ENCODE results near the gene AASS. TPM values are rescaled to one million over a fixed set of nuclear protein-coding genes. Genes with fewer than 3 reads are reported as not detected.

Gene AASS
- total and polyA plus RNA-seq, 2 donors (not counting 3 experiments of a cell fraction or from before 2014, with no cell fraction given): 11.1 to 27.8 TPM

DNA sequence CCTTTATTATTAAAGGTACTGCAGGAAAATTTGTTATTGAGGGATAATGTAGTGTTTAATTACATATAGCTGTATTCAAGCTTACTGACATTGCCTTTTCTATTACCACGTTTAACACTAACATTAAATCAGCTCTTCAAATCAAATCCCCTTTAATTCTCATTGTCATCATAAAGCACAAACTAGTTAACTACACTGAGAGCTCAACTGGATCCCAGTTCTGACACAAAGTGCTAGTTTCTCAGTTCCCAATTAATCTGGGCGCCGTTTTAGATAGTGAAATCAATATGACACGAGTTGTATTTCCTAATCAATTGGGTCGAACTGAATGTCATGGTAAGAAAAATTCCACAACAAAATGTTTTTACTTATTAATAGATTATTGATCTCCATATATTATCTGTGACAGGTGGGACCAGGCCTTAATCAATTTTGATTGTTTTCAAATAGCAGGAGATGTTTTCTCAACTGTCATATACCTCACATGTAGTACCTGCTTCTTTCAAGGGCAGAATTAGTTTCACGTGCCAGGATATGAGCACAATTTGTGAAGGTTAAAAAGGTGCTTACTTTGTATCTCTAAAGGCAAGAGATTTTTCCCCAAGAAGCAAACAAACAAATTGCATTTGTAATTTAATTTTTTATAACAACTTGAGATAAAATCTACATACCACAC, 71.0 kb downstream of the AASS start:
- Histone ChIP-seq H3K4me3 (replicated peaks in 1 of 3; ENCODE audit: insufficient read depth in 1 of 3, low read depth in 1 of 3, low read length in 3 of 3) (no peak overlapping the region), H3K9me1 (replicated peaks; ENCODE audit: control insufficient read depth, extremely low read depth, insufficient read depth, low read length) (peaks cover 2% of the 10 kb centered on the region), H3K27me3 (ENCODE audit: control insufficient read depth in 2 of 2, insufficient read depth in 2 of 2, low read length in 2 of 2) (no peaks in the 10 kb centered on the region), H3K36me3 (ENCODE audit: control insufficient read depth in 2 of 2, extremely low read depth in 1 of 2, insufficient read depth in 2 of 2, low read length in 2 of 2) (peaks cover 3 to 4% of the 10 kb centered on the region in 2 experiments), H3K9ac (replicated peaks; ENCODE audit: extremely low read depth, insufficient read depth, low read length) (no peak overlapping the region), H3K4me2 (ENCODE audit: insufficient read depth, low read length) (no peak overlapping the region), H3K4me1 (ENCODE audit: control insufficient read depth, extremely low read depth, insufficient read depth, low read length) (no peaks in the 10 kb centered on the region), H3K79me2 (ENCODE audit: control insufficient read depth, insufficient read depth, low read length) (no peaks in the 10 kb centered on the region), H4K20me1 (replicated peaks; ENCODE audit: control insufficient read depth, extremely low read depth, insufficient read depth, low read length) (no peaks in the 10 kb centered on the region), H3K27ac (ENCODE audit: insufficient read depth, low read depth, low read length) (no peak overlapping the region), H2AFZ (ENCODE audit: low read depth, low read length) (no peak overlapping the region), H3K9me3 (replicated peaks; ENCODE audit: control insufficient read depth, insufficient read depth, low read length) (no peaks in the 10 kb centered on the region)
- ChIA-PET CTCF (interaction anchor here (1.1 kb wide), 1 partner anchor 8 kb away, joined by 3 read pairs; no protein-coding TSS in a partner anchor), POLR2A (no interaction called here)
- FAIRE-seq: no peak
- intact Hi-C loops (cut with micrococcal nuclease): no loop called here
- BruUV-seq (replicated peaks): no TSS peak
- dilution Hi-C loops (cut with MboI; ENCODE audit: extremely low pct_ligation_motif_present, low sequenced_read_pairs): no loop called here
- no peak for TF ChIP-seq POLR2A (IDR thresholded peaks at IDR 0.05; ENCODE audit: low read depth, low read length)
- no peak for DNase-seq (ENCODE audit: low read depth, low spot score)

- Histone ChIP-seq H3K9ac (replicated peaks; ENCODE audit: extremely low read depth, insufficient read depth, low read length) (no peak overlapping the region), H3K27ac (ENCODE audit: insufficient read depth, low read depth, low read length) (no peak overlapping the region), H4K20me1 (replicated peaks; ENCODE audit: control insufficient read depth, extremely low read depth, insufficient read depth, low read length) (no peaks in the 10 kb centered on the region), H3K4me1 (ENCODE audit: control insufficient read depth, extremely low read depth, insufficient read depth, low read length) (no peaks in the 10 kb centered on the region), H3K36me3 (ENCODE audit: control insufficient read depth in 2 of 2, extremely low read depth in 1 of 2, insufficient read depth in 2 of 2, low read length in 2 of 2) (no peaks in the 10 kb centered on the region), H3K4me2 (ENCODE audit: insufficient read depth, low read length) (no peak overlapping the region), H3K27me3 (ENCODE audit: control insufficient read depth in 2 of 2, insufficient read depth in 2 of 2, low read length in 2 of 2) (no peaks in the 10 kb centered on the region), H3K9me1 (replicated peaks; ENCODE audit: control insufficient read depth, extremely low read depth, insufficient read depth, low read length) (peaks cover 2% of the 10 kb centered on the region), H2AFZ (ENCODE audit: low read depth, low read length) (no peak overlapping the region), H3K4me3 (replicated peaks in 1 of 3; ENCODE audit: insufficient read depth in 1 of 3, low read depth in 1 of 3, low read length in 3 of 3) (no peak overlapping the region), H3K9me3 (replicated peaks; ENCODE audit: control insufficient read depth, insufficient read depth, low read length) (no peaks in the 10 kb centered on the region), H3K79me2 (ENCODE audit: control insufficient read depth, insufficient read depth, low read length) (no peaks in the 10 kb centered on the region)
- BruUV-seq (replicated peaks): no TSS peak
- intact Hi-C loops (cut with micrococcal nuclease): no loop called here
- POLR2A ChIA-PET: no interaction called here
- no peak for FAIRE-seq
- TF ChIP-seq, protein P1, sequence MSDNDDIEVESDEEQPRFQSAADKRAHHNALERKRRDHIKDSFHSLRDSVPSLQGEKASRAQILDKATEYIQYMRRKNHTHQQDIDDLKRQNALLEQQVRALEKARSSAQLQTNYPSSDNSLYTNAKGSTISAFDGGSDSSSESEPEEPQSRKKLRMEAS (IDR thresholded peaks at IDR 0.05; ENCODE audit: insufficient read depth, insufficient read length): no peak
- TF ChIP-seq FOS (IDR thresholded peaks at IDR 0.05; ENCODE audit: borderline replicate concordance, insufficient read depth, low read length) (no peak), JUN (IDR thresholded peaks at IDR 0.05; ENCODE audit: borderline replicate concordance, insufficient read depth, insufficient read length, low read depth) (no peak), POLR2A (IDR thresholded peaks at IDR 0.05; ENCODE audit: low read depth, low read length) (no peak), CTCF (IDR thresholded peaks at IDR 0.05; ENCODE audit: extremely low read depth in 1 of 2, insufficient read depth in 1 of 2, low read depth in 1 of 2, low read length in 2 of 2) (no peak)
- no peak for DNase-seq (ENCODE audit: low read depth, low spot score)
- dilution Hi-C loops (cut with MboI; ENCODE audit: extremely low pct_ligation_motif_present, low sequenced_read_pairs): no loop called here
- CTCF ChIA-PET: interaction anchor here (1.1 kb wide), 1 partner anchor 9 kb away, joined by 3 read pairs; no protein-coding TSS in a partner anchor
Measured at GRCh38 chr7:122072272-122072671, 71.8 kb downstream of the AASS start.

Measured in endothelial cell of umbilical vein (primary cell).